CD4-positive, alpha-beta T cell treated with Interleukin-10 for 1 hour (primary cell): ENCODE data around the gene TTK.

ENCODE experiments used
- DNase-seq: peaks from one replicate; pipeline ENCODE4 v3.0.0-alpha.2; 2020

TTK gene

GRCh38 chr6:80004173-80005072 lies at the start of gene TTK:
Gene TTK, plus strand, starts transcription at chr6:80004649. Its CDS starts 1,195 bp downstream, at chr6:80005844.
- DNase-seq = peak; percentile 94

GRCh38 chr6:79954849-79955248 lies 49.6 kb upstream of the TTK start:
- no peak for DNase-seq

- peak; percentile 48 for DNase-seq
These were observed 39.8 kb upstream of the TTK start for GRCh38 chr6:79964607-79965081.

GRCh38 chr6:79967178-79967577 lies 37.3 kb upstream of the TTK start:
- DNase-seq = no peak

GRCh38 chr6:79969784-79970183 lies 34.7 kb upstream of the TTK start:
- DNase-seq = no peak

GRCh38 chr6:79971193-79971592 lies 33.3 kb upstream of the TTK start:
- no peak for DNase-seq

- peak; percentile 10 for DNase-seq
These were observed 22.8 kb upstream of the TTK start for GRCh38 chr6:79981652-79982051.

GRCh38 chr6:79984261-79984660 lies 20.2 kb upstream of the TTK start:
- DNase-seq = peak; percentile 36

- no peak for DNase-seq
These were observed 19.3 kb upstream of the TTK start for GRCh38 chr6:79985128-79985527.

GRCh38 chr6:79989641-79990040 lies 14.8 kb upstream of the TTK start:
- DNase-seq = no peak

- no peak for DNase-seq
These were observed 11.2 kb upstream of the TTK start for GRCh38 chr6:79993012-79993910.

- no peak for DNase-seq
These were observed 10.5 kb upstream of the TTK start for GRCh38 chr6:79993911-79994309.

- no peak for DNase-seq
These were observed 6.7 kb upstream of the TTK start for GRCh38 chr6:79997728-79998127.

- no peak for DNase-seq
These were observed 3.1 kb upstream of the TTK start for GRCh38 chr6:80001337-80001736.

GRCh38 chr6:80003826-80004172 lies 650 bp upstream of the TTK start:
- peak; percentile 62 for DNase-seq

GRCh38 chr6:80005406-80005805 lies 957 bp downstream of the TTK start:
- no peak for DNase-seq

GRCh38 chr6:80006541-80006940 lies 2.1 kb downstream of the TTK start:
- no peak for DNase-seq

- DNase-seq = no peak
These were observed 5.1 kb downstream of the TTK start for GRCh38 chr6:80009531-80009930.

- peak; percentile 7 for DNase-seq
These were observed 5.8 kb downstream of the TTK start for GRCh38 chr6:80010288-80010687.

GRCh38 chr6:80015839-80016435 lies 11.5 kb downstream of the TTK start:
- no peak for DNase-seq

- no peak for DNase-seq
These were observed 16.1 kb downstream of the TTK start for GRCh38 chr6:80020381-80021120.

GRCh38 chr6:80021131-80021530 lies 16.7 kb downstream of the TTK start:
- DNase-seq = no peak

GRCh38 chr6:80021591-80021990 lies 17.1 kb downstream of the TTK start:
- DNase-seq = no peak
